ENCODE results near the gene TRAPPC5. TPM values are rescaled to one million over a fixed set of nuclear protein-coding genes. Genes with fewer than 3 reads are reported as not detected.

TRAPPC5 gene
- total RNA-seq, 1 experiment from 2014 or later: 77.4 TPM

DNA sequence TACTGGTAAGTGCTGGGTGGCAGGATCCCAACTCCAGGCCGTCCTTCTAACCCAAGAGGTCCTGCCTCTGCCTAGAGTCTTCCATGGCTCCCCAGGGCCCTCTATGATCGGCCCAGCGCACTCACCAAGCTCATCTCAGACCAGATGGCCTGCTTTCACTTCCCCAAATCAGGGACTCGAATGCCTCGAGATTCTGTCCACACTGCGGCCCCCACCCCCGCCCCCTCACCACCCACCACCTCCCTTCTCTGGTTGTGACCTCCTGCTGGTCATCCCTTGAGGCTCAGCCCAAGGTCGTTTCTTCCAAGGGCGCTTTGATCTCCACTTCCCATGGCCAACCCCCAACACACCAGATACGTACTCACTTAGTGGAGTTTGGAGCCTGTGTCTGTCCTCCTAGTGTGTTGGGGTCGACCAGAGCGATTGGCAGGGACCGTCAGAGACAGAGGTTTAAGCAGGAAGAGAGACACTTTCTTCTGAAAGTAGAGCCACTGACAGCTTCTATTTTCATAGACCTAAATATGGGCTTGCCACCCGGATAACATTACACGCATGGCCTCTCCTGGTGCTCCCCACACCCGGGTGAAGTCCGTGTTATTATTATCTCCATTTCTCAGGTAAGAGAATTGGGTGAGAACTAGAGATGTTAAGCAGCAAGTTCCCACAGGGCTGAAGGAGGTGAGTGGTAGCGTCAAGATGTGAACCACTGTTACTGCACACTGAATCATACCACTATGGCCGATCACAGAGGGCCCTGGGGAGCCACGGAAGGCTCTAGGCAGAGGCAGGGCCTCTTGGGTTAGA, 21.2 kb downstream of the TRAPPC5 start, which contains the start of gene FCER2:
TSS of gene FCER2 (minus strand) at position 478 of the 804 bp plus-strand sequence. CDS start 2,371 bp downstream, outside the sequence.
- H3K23me2 ChIP-seq (ENCODE audit: insufficient read length, low read depth, low read length, poor library complexity, severe bottlenecking): no peaks in the 10 kb centered on the region
- no peak within 1 kb of the TSS for H2BK20ac ChIP-seq (ENCODE audit: low read depth, low read length, poor library complexity, severe bottlenecking)
- no peaks in the 10 kb centered on the region for H3K79me1 ChIP-seq (ENCODE audit: insufficient read depth, low read depth, low read length, poor library complexity, severe bottlenecking)
- H3K4ac ChIP-seq (ENCODE audit: low read depth, low read length): no peak within 1 kb of the TSS
- H3K27ac ChIP-seq (ENCODE audit: insufficient read length, low read depth, low read length): no peak within 1 kb of the TSS
- TF ChIP-seq, protein P1, sequence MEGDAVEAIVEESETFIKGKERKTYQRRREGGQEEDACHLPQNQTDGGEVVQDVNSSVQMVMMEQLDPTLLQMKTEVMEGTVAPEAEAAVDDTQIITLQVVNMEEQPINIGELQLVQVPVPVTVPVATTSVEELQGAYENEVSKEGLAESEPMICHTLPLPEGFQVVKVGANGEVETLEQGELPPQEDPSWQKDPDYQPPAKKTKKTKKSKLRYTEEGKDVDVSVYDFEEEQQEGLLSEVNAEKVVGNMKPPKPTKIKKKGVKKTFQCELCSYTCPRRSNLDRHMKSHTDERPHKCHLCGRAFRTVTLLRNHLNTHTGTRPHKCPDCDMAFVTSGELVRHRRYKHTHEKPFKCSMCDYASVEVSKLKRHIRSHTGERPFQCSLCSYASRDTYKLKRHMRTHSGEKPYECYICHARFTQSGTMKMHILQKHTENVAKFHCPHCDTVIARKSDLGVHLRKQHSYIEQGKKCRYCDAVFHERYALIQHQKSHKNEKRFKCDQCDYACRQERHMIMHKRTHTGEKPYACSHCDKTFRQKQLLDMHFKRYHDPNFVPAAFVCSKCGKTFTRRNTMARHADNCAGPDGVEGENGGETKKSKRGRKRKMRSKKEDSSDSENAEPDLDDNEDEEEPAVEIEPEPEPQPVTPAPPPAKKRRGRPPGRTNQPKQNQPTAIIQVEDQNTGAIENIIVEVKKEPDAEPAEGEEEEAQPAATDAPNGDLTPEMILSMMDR (conservative IDR thresholded peaks at IDR 0.05): no peak
- Mint-ChIP-seq H3K27me3 (ENCODE audit: low read depth) (peaks cover 64% of the 10 kb centered on the region), H3K36me3 (ENCODE audit: insufficient read depth in 1 of 3, low read depth in 3 of 3) (no peaks in the 10 kb centered on the region; a peak in 1 of 7 replicates), H3K4me1 (peaks cover 8 to 31% of the 10 kb centered on the region in 2 experiments), H3K4me3 (no peak within 1 kb of the TSS), H3K27ac (no peak within 1 kb of the TSS), H3K9me3 (no peaks in the 10 kb centered on the region)
- no peaks in the 10 kb centered on the region for H3K9me3 ChIP-seq (ENCODE audit: control insufficient read depth, low read depth, low read length)
- H2BK5ac ChIP-seq (ENCODE audit: insufficient read length, low read length): no peak within 1 kb of the TSS
- no peaks in the 10 kb centered on the region for H3K27me3 ChIP-seq (ENCODE audit: insufficient read depth, low read length)
- no peak within 1 kb of the TSS for H3K4me2 ChIP-seq (ENCODE audit: insufficient read depth, insufficient read length, low read length)
- H3K56ac ChIP-seq (ENCODE audit: insufficient read length, low read depth, low read length): no peak within 1 kb of the TSS
- H2BK15ac ChIP-seq (ENCODE audit: low read depth, low read length): no peak within 1 kb of the TSS
- H3K23ac ChIP-seq (ENCODE audit: insufficient read length, low read depth, low read length): no peak within 1 kb of the TSS
- no peak within 1 kb of the TSS for H2AK5ac ChIP-seq (ENCODE audit: insufficient read length, low read length)
- H4K5ac ChIP-seq (ENCODE audit: insufficient read length, low read depth, low read length): no peak within 1 kb of the TSS
- no peak within 1 kb of the TSS for H2BK120ac ChIP-seq (ENCODE audit: low read depth, low read length, poor library complexity, severe bottlenecking)
- no peak within 1 kb of the TSS for H3K9ac ChIP-seq (ENCODE audit: extremely low read depth, insufficient read length, low read length)
- peak within 1 kb of the TSS; percentile 49 for H4K8ac ChIP-seq (replicated peaks; ENCODE audit: insufficient read length, low read depth, low read length)
- no peak within 1 kb of the TSS for H3T11ph ChIP-seq (ENCODE audit: low read length)
- DNase-seq: no peak
- H3K18ac ChIP-seq (ENCODE audit: insufficient read length, low read depth, low read length): no peak within 1 kb of the TSS
- H3K79me2 ChIP-seq (ENCODE audit: insufficient read depth, low read length): no peaks in the 10 kb centered on the region
- H2BK12ac ChIP-seq (ENCODE audit: insufficient read length, low read depth, low read length): no peak within 1 kb of the TSS
- no peak within 1 kb of the TSS for H2AFZ ChIP-seq (ENCODE audit: low read length)
- no peaks in the 10 kb centered on the region for H4K20me1 ChIP-seq (ENCODE audit: control insufficient read depth, insufficient read depth, insufficient read length)
- H3K14ac ChIP-seq (ENCODE audit: insufficient read depth, low read length): no peak within 1 kb of the TSS
- H4K91ac ChIP-seq (ENCODE audit: insufficient read length, low read depth, low read length): no peak within 1 kb of the TSS
- no CpG with 5 or more reads among the region's 20 CpGs for WGBS (ENCODE audit: extremely low coverage, insufficient read length, low lambda C conversion rate)
- H3K4me1 ChIP-seq (ENCODE audit: insufficient read depth, low read length): no peaks in the 10 kb centered on the region; the same call in 1 of the 2 replicates

Measured in H9 (cell line).